Activated effector memory CD4-positive, alpha-beta T cell treated with Interleukin-2 at 50 U/mL for 16 hours (primary cell): ENCODE data around the gene PLEKHA5.
"Not testable (repeated sequence)": the region's sequence is repeated elsewhere in the genome, so short reads cannot be mapped to it uniquely, and the experiment has no call there.

Experiments
- DNase-seq: peaks from one replicate; pipeline ENCODE4 v3.0.0-alpha.2; 2020

PLEKHA5 gene

GRCh38 chr12:19411234-19412204 is 282.0 kb downstream of the PLEKHA5 start:
- DNase-seq = no peak

DNA sequence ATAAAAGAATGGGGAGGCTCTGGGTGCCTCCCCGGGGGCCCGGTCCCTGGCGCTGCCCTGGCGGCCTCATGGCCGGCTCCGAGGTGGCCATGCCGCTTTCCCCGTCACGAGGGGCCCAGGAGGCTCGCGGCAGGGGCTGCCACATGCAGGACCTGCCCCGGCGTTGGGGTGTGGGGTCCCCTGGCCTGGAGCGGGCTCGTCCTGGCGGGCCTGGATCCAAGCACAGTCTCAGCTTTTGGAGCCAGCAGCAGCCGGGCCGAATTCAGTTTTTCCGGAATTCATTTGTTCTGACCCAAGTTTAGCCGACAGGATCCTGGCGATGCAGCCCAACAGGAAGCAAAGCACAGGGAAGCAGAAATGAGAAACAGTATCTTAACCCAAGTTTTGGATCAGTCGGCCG is 283.3 kb downstream of the PLEKHA5 start:
- DNase-seq = no peak

- not testable (repeated sequence) for DNase-seq
These were observed 284.0 kb downstream of the PLEKHA5 start for GRCh38 chr12:19413582-19413981.

DNA sequence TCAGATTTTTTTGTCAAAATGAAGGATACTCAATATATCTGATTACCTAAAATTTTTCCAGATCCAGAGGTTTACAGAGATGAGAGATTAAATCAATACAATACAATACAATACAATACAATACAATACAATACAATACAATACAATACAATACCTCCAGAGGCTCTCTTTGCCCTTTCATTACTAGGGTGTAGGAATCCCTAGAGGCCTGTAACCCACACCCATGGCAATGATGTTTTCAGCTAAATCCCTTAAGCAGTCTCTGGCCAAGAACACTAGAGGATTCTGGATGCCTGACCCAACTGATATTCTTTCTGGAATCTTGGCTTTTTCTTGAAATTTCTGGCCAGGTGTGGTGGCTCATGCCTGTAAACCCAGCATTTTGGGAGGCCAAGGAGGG is 286.0 kb downstream of the PLEKHA5 start:
- DNase-seq = no peak

GRCh38 chr12:19419086-19419485 is 289.6 kb downstream of the PLEKHA5 start:
- no peak for DNase-seq

GRCh38 chr12:19421503-19422282 is 292.2 kb downstream of the PLEKHA5 start:
- no peak for DNase-seq

DNA sequence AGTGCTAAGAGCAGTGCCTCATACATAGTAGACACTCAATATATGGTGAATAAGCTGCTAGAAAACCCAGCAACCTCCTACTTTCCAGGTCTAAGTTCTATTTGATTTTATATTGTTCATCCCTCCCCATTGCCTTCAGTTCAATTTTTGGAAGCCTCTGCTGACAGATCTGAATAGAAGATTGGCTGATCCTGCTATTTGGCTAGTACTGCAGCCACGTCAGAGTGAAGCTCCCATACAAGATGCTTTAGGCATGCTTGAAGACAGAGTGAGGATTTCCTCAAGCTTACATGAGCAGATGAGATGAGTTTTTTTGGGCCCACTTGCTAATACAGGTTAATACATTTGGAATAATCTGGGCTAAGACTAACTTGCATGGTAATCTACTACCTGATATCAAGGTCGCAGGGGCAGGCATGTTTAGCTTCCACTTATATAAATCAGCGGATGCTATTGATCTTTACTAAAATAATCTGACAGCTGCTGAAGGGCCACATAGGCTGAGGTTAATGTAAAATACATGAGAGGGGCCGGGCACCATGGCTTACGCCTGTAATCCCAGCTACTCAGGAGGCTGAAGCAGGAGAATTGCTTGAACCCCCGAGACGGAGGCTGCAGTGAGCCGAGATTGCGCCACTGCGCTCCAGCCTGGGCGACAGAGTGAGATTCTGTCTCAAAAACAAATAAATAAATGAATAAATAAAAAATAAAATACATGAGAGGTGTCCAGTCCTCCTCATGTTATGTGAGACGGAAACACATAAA is 293.8 kb downstream of the PLEKHA5 start:
- no peak for DNase-seq
